A673 (cell line): ENCODE results near the gene MT1F.

Source experiments
- EZH2 ChIP-seq: fragments of 200-600 bp; sonication (generic); IDR thresholded peaks from 2 replicates; pipeline ENCODE4 v1.6.1; 2017; ENCODE audit warnings: borderline replicate concordance, low read depth, mild to moderate bottlenecking, mixed read lengths, antibody characterized with exemption, low read length; ENCODE audit not compliant: poor library complexity, severe bottlenecking
- TF ChIP-seq, protein P1 (sequence below): fragments of 300-800, 200-600 bp; sonication (generic); conservative IDR thresholded peaks from 2 replicates; pipeline ENCODE4 v1.5.1; 2017; ENCODE audit warnings: low read depth, mild to moderate bottlenecking, antibody characterized with exemption, low read length, moderate library complexity, mixed read lengths

DNA sequence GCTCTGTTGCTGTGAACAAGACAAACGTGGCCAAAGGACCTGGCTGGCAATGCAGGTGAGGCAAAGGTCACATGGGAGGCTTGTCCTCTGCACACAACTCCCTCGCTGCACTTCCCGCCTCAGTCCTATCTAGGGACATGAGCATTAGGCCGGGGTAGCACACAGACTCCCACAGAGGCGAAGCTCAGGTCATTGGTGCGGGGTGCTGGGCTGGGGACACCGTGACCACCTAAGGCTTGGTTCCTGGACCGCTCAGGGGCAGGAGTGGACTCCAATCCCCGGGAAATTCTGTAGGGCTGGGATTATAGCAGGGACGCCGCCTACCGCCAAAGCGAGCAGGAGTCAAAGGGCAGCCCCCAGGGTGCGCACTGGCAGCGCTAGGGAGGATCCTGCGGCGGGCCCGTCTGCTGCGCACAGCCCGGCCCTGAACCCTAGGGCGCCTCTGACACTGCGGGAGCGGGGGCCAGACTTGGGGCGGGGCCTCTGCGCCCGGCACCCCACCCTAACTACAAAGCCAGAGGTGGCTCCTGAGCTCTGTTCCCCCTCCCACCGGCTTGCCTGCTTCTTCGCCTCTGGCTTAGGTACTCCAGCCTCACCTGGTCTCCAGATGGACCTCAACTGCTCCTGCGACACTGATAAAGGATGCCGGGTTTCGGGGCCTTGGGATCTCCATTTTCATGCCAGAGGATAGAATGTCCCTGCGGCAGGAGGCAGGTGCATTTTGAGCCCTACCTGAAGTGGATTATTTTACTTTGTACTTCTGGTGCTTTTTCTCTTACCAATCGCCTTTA is 9.9 kb upstream of the MT1F start:
- TF ChIP-seq, protein P1, sequence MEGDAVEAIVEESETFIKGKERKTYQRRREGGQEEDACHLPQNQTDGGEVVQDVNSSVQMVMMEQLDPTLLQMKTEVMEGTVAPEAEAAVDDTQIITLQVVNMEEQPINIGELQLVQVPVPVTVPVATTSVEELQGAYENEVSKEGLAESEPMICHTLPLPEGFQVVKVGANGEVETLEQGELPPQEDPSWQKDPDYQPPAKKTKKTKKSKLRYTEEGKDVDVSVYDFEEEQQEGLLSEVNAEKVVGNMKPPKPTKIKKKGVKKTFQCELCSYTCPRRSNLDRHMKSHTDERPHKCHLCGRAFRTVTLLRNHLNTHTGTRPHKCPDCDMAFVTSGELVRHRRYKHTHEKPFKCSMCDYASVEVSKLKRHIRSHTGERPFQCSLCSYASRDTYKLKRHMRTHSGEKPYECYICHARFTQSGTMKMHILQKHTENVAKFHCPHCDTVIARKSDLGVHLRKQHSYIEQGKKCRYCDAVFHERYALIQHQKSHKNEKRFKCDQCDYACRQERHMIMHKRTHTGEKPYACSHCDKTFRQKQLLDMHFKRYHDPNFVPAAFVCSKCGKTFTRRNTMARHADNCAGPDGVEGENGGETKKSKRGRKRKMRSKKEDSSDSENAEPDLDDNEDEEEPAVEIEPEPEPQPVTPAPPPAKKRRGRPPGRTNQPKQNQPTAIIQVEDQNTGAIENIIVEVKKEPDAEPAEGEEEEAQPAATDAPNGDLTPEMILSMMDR = no peak
- TF ChIP-seq EZH2 = no peak
